Neural progenitor cell (in vitro differentiated cells): ENCODE data around the gene AJUBA. TPM values are rescaled to one million over a fixed set of nuclear protein-coding genes. Genes with fewer than 3 reads are reported as not detected.

Source experiments
- DNase-seq: peaks from one replicate; pipeline ENCODE4 v3.0.0-alpha.2; 2016; ENCODE audit warnings: low spot score
- H2AFZ ChIP-seq: fragments of 200-600 bp; sonication (generic); replicated peaks from 2 replicates; pipeline ENCODE4 v1.6.1; 2016; ENCODE audit warnings: antibody characterized with exemption
- H3F3A ChIP-seq: fragments of 200-600 bp; sonication (generic); 2 replicates; pipeline ENCODE4 v1.6.1; 2016; ENCODE audit warnings: antibody characterized with exemption, low read depth
- H3K27ac ChIP-seq: fragments of 200-600 bp; sonication (generic); 2 replicates; pipeline ENCODE4 v1.5.1; 2016; ENCODE audit warnings: mild to moderate bottlenecking
- H3K27me3 ChIP-seq: fragments of 200-600 bp; sonication (generic); 2 replicates; pipeline ENCODE4 v1.6.1; 2016; ENCODE audit warnings: mild to moderate bottlenecking, moderate library complexity
- H3K36me3 ChIP-seq: fragments of 200-600 bp; sonication (generic); 2 replicates; pipeline ENCODE4 v1.5.1; 2016
- H3K4me1 ChIP-seq: fragments of 200-600 bp; sonication (generic); 2 replicates; pipeline ENCODE4 v1.6.1; 2016; ENCODE audit warnings: mixed run types
- H3K4me2 ChIP-seq: fragments of 200-600 bp; sonication (generic); 2 replicates; pipeline ENCODE4 v1.6.1; 2016
- H3K4me3 ChIP-seq: fragments of 200-600 bp; sonication (generic); 2 replicates; pipeline ENCODE4 v1.5.1; 2016
- H3K79me2 ChIP-seq: fragments of 200-600 bp; sonication (generic); 2 replicates; pipeline ENCODE4 v1.6.1; 2016; ENCODE audit warnings: low read depth
- H3K9ac ChIP-seq: fragments of 200-600 bp; sonication (generic); 2 replicates; pipeline ENCODE4 v1.6.1; 2016
- H3K9me3 ChIP-seq: fragments of 200-600 bp; sonication (generic); 2 replicates; pipeline ENCODE4 v1.5.1; 2016; ENCODE audit warnings: low read depth
- H4K20me1 ChIP-seq: fragments of 200-600 bp; sonication (generic); 2 replicates; pipeline ENCODE4 v1.6.1; 2016; ENCODE audit warnings: low read depth
- H3K27ac Mint-ChIP-seq: 3 replicates; pipeline ENCODE4 v1.8.0; 2021; ENCODE audit warnings: mixed read lengths
- H3K27me3 Mint-ChIP-seq: 2 replicates; pipeline ENCODE4 v1.8.0; 2022; ENCODE audit warnings: low read depth, mild to moderate bottlenecking, inconsistent platforms, moderate library complexity, mixed read lengths; ENCODE audit not compliant: insufficient read depth
- H3K36me3 Mint-ChIP-seq: 3 replicates; pipeline ENCODE4 v1.8.0; 2021; ENCODE audit warnings: mixed read lengths
- H3K4me1 Mint-ChIP-seq: 3 replicates; pipeline ENCODE4 v1.8.0; 2021; ENCODE audit warnings: mixed read lengths
- H3K4me3 Mint-ChIP-seq: 3 replicates; pipeline ENCODE4 v1.8.0; 2021; ENCODE audit warnings: mild to moderate bottlenecking, moderate library complexity, mixed read lengths
- H3K9me3 Mint-ChIP-seq: 3 replicates; pipeline ENCODE4 v1.8.0; 2020; ENCODE audit warnings: mixed read lengths
- CTCF ChIP-seq: fragments of 200-600 bp; sonication (generic); IDR thresholded peaks from 2 replicates; pipeline ENCODE4 v1.5.1; 2017; ENCODE audit warnings: antibody characterized with exemption, mild to moderate bottlenecking
- EZH2 ChIP-seq: fragments of 200-600 bp; sonication (generic); IDR thresholded peaks from 2 replicates; pipeline ENCODE4 v1.6.1; 2017; ENCODE audit warnings: antibody characterized with exemption, mild to moderate bottlenecking, moderate library complexity
- EZH2phosphoT487 ChIP-seq: fragments of 200-600 bp; sonication (generic); IDR thresholded peaks from 2 replicates; pipeline ENCODE4 v1.6.1; 2017; ENCODE audit warnings: antibody characterized with exemption
- total RNA-seq: library from RNA; depleted of rRNA; stranded (reverse); fragments of >200 nt; gene quantifications from 2 replicates; pipeline ENCODE4 v1.2.3, GENCODE V29; 2015; ENCODE audit warnings: low replicate concordance

Gene AJUBA
- total RNA-seq, 1 donor from 2014 or later = 99.6 TPM

- no peak overlapping the region for H3K4me3 Mint-ChIP-seq
- DNase-seq = no peak
- Histone ChIP-seq H3F3A (peaks cover 68% of the 10 kb centered on the region), H2AFZ (no peak overlapping the region), H3K9me3 (no peaks in the 10 kb centered on the region), H3K79me2 (peaks cover 21% of the 10 kb centered on the region), H3K4me2 (no peak overlapping the region), H3K4me1 (peaks cover 38% of the 10 kb centered on the region), H3K27ac (peak overlapping the region; percentile 3), H4K20me1 (peaks cover 5% of the 10 kb centered on the region), H3K27me3 (no peaks in the 10 kb centered on the region), H3K4me3 (no peak overlapping the region), H3K36me3 (no peaks in the 10 kb centered on the region), H3K9ac (no peak overlapping the region)
- H3K9me3 Mint-ChIP-seq = no peaks in the 10 kb centered on the region
- no peak for TF ChIP-seq CTCF
- TF ChIP-seq EZH2phosphoT487 = no peak
- no peak for TF ChIP-seq EZH2
- H3K4me1 Mint-ChIP-seq = peaks cover 30% of the 10 kb centered on the region
- H3K36me3 Mint-ChIP-seq = peaks cover 30% of the 10 kb centered on the region
- no peaks in the 10 kb centered on the region for H3K27me3 Mint-ChIP-seq
- no peak overlapping the region for H3K27ac Mint-ChIP-seq
Observed at GRCh38 chr14:23025151-23025814, 42.9 kb upstream of the AJUBA start.

GRCh38 chr14:23024612-23025075 lies 42.3 kb upstream of the AJUBA start:
- Histone ChIP-seq H3K4me3 (no peak overlapping the region), H3K9me3 (no peaks in the 10 kb centered on the region), H2AFZ (no peak overlapping the region), H3K79me2 (peaks cover 21% of the 10 kb centered on the region), H3K27me3 (no peaks in the 10 kb centered on the region), H4K20me1 (peaks cover 5% of the 10 kb centered on the region), H3K27ac (peak overlapping the region; percentile 3), H3K9ac (no peak overlapping the region), H3F3A (peaks cover 68% of the 10 kb centered on the region), H3K4me2 (no peak overlapping the region), H3K36me3 (no peaks in the 10 kb centered on the region), H3K4me1 (peaks cover 38% of the 10 kb centered on the region)
- Mint-ChIP-seq H3K4me3 (no peak overlapping the region), H3K27me3 (no peaks in the 10 kb centered on the region), H3K27ac (no peak overlapping the region), H3K9me3 (no peaks in the 10 kb centered on the region), H3K4me1 (peaks cover 30% of the 10 kb centered on the region), H3K36me3 (peaks cover 30% of the 10 kb centered on the region)
- TF ChIP-seq CTCF (no peak), EZH2 (no peak), EZH2phosphoT487 (no peak)
- no peak for DNase-seq

GRCh38 chr14:23023795-23024152 lies 41.4 kb upstream of the AJUBA start:
- no peak for DNase-seq
- no peak overlapping the region for H3K4me2 ChIP-seq
- peaks cover 5% of the 10 kb centered on the region for H4K20me1 ChIP-seq
- H3K27me3 ChIP-seq = no peaks in the 10 kb centered on the region
- H2AFZ ChIP-seq = no peak overlapping the region
- Mint-ChIP-seq H3K27me3 (no peaks in the 10 kb centered on the region), H3K27ac (peak overlapping the region; percentile 23), H3K36me3 (peaks cover 26% of the 10 kb centered on the region), H3K9me3 (no peaks in the 10 kb centered on the region), H3K4me3 (no peak overlapping the region), H3K4me1 (peaks cover 30% of the 10 kb centered on the region)
- no peaks in the 10 kb centered on the region for H3K9me3 ChIP-seq
- no peak overlapping the region for H3K9ac ChIP-seq
- peaks cover 12% of the 10 kb centered on the region for H3K79me2 ChIP-seq
- no peak overlapping the region for H3K4me3 ChIP-seq
- H3K4me1 ChIP-seq = peaks cover 38% of the 10 kb centered on the region
- H3K27ac ChIP-seq = no peak overlapping the region
- H3K36me3 ChIP-seq = no peaks in the 10 kb centered on the region
- H3F3A ChIP-seq = peaks cover 60% of the 10 kb centered on the region
- no peak for TF ChIP-seq EZH2
- no peak for TF ChIP-seq CTCF
- TF ChIP-seq EZH2phosphoT487 = no peak
